ENCODE data around the gene POLR2L.

The POLR2L gene

DNA sequence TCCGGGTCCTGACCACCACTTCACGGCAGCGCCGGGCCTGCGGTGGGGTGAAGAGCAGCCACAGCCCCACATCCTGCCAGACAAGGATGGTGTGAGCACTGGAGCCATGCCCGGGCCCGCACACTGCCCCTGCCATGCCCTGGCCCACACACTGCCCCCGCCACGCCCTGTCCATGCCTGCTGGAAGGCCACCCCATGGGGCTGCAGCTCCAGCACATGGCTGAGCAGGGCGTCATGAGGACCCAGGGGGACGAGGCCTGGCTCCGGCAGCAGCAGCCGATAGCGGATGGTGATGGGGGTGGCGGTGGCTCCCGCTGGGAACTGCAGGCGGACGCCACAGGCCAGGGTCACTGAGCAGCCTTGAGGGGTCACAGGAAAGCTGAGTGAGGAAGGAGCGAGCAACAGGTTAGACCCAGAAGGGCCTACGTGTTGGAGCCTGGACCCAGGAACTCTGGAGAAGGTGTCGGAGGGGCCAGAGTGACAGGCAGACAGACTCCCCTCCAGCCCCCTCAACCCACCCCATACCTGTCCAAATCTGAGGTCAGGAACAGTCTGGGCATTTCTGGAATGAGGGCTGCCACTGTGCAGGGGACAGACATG lies 40.2 kb downstream of the POLR2L start:
- H3K36me3 ChIP-seq (ENCODE audit: insufficient read depth, low read length), result peaks cover 8% of the 10 kb centered on the region
- no peaks in the 10 kb centered on the region for H3K9me3 ChIP-seq (ENCODE audit: insufficient read depth, low read depth, low read length)
- no peaks in the 10 kb centered on the region for H3K27me3 ChIP-seq (ENCODE audit: insufficient read depth, low read length)
- H3K9ac ChIP-seq (ENCODE audit: low read depth, low read length), result no peak overlapping the region
- no peak overlapping the region for H3K27ac ChIP-seq (ENCODE audit: low read depth, low read length)
- 95% methylated on average over 21 of the region's 21 CpGs for WGBS
- no peak overlapping the region for H3K4me3 ChIP-seq (ENCODE audit: low read length)
- no peaks in the 10 kb centered on the region for H3K4me1 ChIP-seq (ENCODE audit: insufficient read depth, low read length)

GRCh38 chr11:801097-801780 lies 41.1 kb downstream of the POLR2L start:
- WGBS, result 94% methylated on average over 20 of the region's 20 CpGs
- Histone ChIP-seq H3K4me1 (ENCODE audit: insufficient read depth, low read length) (0 out of 2 replicates have a peak, but pooled peaks cover 5% of the 10 kb centered on the region), H3K4me3 (ENCODE audit: low read length) (no peak overlapping the region)

GRCh38 chr11:800473-800872 lies 41.9 kb downstream of the POLR2L start:
- H3K4me1 ChIP-seq (ENCODE audit: insufficient read depth, low read length), result 0 out of 2 replicates have a peak, but pooled peaks cover 5% of the 10 kb centered on the region
- no peaks in the 10 kb centered on the region for H3K9me3 ChIP-seq (ENCODE audit: insufficient read depth, low read depth, low read length)
- H3K27me3 ChIP-seq (ENCODE audit: insufficient read depth, low read length), result no peaks in the 10 kb centered on the region
- WGBS, result 95% methylated on average over 30 of the region's 30 CpGs
- no peak overlapping the region for H3K27ac ChIP-seq (ENCODE audit: low read depth, low read length)
- H3K36me3 ChIP-seq (ENCODE audit: insufficient read depth, low read length), result peaks cover 8% of the 10 kb centered on the region
- H3K4me3 ChIP-seq (ENCODE audit: low read length), result no peak overlapping the region
- no peak overlapping the region for H3K9ac ChIP-seq (ENCODE audit: low read depth, low read length)

More at GRCh38 chr11:801097-801780, 41.1 kb downstream of the POLR2L start:
- Histone ChIP-seq H3K9me3 (ENCODE audit: insufficient read depth, low read depth, low read length) (no peaks in the 10 kb centered on the region), H3K27ac (ENCODE audit: low read depth, low read length) (no peak overlapping the region), H3K27me3 (ENCODE audit: insufficient read depth, low read length) (no peaks in the 10 kb centered on the region), H3K36me3 (ENCODE audit: insufficient read depth, low read length) (peaks cover 8% of the 10 kb centered on the region), H3K9ac (ENCODE audit: low read depth, low read length) (no peak overlapping the region)

- no peak overlapping the region for H3K9ac ChIP-seq (ENCODE audit: low read depth, low read length)
- H3K4me1 ChIP-seq (ENCODE audit: insufficient read depth, low read length), result 0 out of 2 replicates have a peak, but pooled peaks cover 5% of the 10 kb centered on the region
- H3K9me3 ChIP-seq (ENCODE audit: insufficient read depth, low read depth, low read length), result no peaks in the 10 kb centered on the region
- H3K4me3 ChIP-seq (ENCODE audit: low read length), result no peak overlapping the region
- no peak overlapping the region for H3K27ac ChIP-seq (ENCODE audit: low read depth, low read length)
- no peaks in the 10 kb centered on the region for H3K27me3 ChIP-seq (ENCODE audit: insufficient read depth, low read length)
- 95% methylated on average over 32 of the region's 32 CpGs for WGBS
- H3K36me3 ChIP-seq (ENCODE audit: insufficient read depth, low read length), result peaks cover 8% of the 10 kb centered on the region
These were observed 42.5 kb downstream of the POLR2L start for GRCh38 chr11:799641-800316.

GRCh38 chr11:798093-798713 lies 44.1 kb downstream of the POLR2L start, which contains the start of gene SLC25A22:
TSS of gene SLC25A22 (minus strand) at chr11:798281. CDS start at chr11:795006, 3,275 bp downstream.
- peak within 1 kb of the TSS; percentile 87 for H3K27ac ChIP-seq (ENCODE audit: low read depth, low read length)
- H3K9ac ChIP-seq (ENCODE audit: low read depth, low read length), result peak within 1 kb of the TSS; percentile 87
- H3K4me1 ChIP-seq (ENCODE audit: insufficient read depth, low read length), result 0 out of 2 replicates have a peak, but pooled peaks cover 5% of the 10 kb centered on the region
- WGBS, result 10% methylated on average over 69 of the region's 69 CpGs
- no peaks in the 10 kb centered on the region for H3K27me3 ChIP-seq (ENCODE audit: insufficient read depth, low read length)
- H3K9me3 ChIP-seq (ENCODE audit: insufficient read depth, low read depth, low read length), result no peaks in the 10 kb centered on the region
- peaks cover 22% of the 10 kb centered on the region for H3K36me3 ChIP-seq (ENCODE audit: insufficient read depth, low read length)
- H3K4me3 ChIP-seq (ENCODE audit: low read length), result peak within 1 kb of the TSS; percentile 84

- 0 out of 2 replicates have a peak, but pooled peaks cover 5% of the 10 kb centered on the region for H3K4me1 ChIP-seq (ENCODE audit: insufficient read depth, low read length)
- peaks cover 23% of the 10 kb centered on the region for H3K36me3 ChIP-seq (ENCODE audit: insufficient read depth, low read length)
These were observed 44.8 kb downstream of the POLR2L start for GRCh38 chr11:797296-798092.

DNA sequence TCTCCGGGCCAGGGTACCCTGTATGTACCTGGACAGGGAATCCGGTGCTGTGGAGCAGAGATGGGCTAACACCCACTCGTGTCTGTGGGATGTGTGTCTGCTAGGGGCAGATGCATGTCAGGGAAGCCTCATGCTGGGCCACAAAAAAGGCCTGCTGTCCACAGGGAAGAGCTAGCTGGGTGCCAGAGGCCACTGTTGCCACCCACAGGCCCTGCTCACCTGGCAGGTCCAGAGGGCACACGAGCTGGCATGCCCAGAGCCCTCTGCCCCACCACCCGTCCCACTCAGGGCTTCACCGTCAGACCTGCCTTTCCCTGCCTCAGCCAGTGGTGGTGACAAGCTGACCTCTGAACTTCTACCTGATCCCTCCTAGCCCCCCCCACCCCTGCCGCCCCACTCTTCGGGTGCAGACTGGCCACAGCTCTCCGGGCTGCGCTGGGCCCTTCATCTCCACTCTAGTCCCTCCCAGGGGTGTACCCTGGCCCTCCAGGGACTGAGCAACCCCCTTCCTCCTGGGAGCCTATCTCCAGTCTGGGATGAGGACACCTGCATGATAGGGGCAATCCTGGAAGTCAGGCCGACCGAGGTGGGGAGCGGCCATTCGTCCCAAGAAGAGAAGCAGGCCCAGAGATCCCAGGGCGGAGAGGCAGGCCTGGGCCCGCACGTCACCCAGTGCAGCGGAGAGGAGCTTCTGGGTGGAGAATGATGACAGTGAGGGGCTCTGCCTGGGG lies 45.6 kb downstream of the POLR2L start:
- Histone ChIP-seq H3K9me3 (ENCODE audit: insufficient read depth, low read depth, low read length) (no peaks in the 10 kb centered on the region), H3K36me3 (ENCODE audit: insufficient read depth, low read length) (peaks cover 27% of the 10 kb centered on the region; the same call in 1 of the 2 replicates), H3K27me3 (ENCODE audit: insufficient read depth, low read length) (no peaks in the 10 kb centered on the region), H3K4me3 (ENCODE audit: low read length) (peak overlapping the region; percentile 84), H3K9ac (ENCODE audit: low read depth, low read length) (no peak overlapping the region), H3K4me1 (ENCODE audit: insufficient read depth, low read length) (0 out of 2 replicates have a peak, but pooled peaks cover 5% of the 10 kb centered on the region), H3K27ac (ENCODE audit: low read depth, low read length) (peak overlapping the region; percentile 87; the same call in 1 of the 2 replicates)
- WGBS, result 39% methylated on average over 18 of the region's 18 CpGs

More at GRCh38 chr11:797296-798092, 44.8 kb downstream of the POLR2L start:
- peak overlapping the region; percentile 87 for H3K27ac ChIP-seq (ENCODE audit: low read depth, low read length)
- peak overlapping the region; percentile 87 for H3K9ac ChIP-seq (ENCODE audit: low read depth, low read length)
- under 1% methylated on average over 57 of the region's 57 CpGs for WGBS
- no peaks in the 10 kb centered on the region for H3K9me3 ChIP-seq (ENCODE audit: insufficient read depth, low read depth, low read length)
- no peaks in the 10 kb centered on the region for H3K27me3 ChIP-seq (ENCODE audit: insufficient read depth, low read length)
- peak overlapping the region; percentile 84 for H3K4me3 ChIP-seq (ENCODE audit: low read length)

DNA sequence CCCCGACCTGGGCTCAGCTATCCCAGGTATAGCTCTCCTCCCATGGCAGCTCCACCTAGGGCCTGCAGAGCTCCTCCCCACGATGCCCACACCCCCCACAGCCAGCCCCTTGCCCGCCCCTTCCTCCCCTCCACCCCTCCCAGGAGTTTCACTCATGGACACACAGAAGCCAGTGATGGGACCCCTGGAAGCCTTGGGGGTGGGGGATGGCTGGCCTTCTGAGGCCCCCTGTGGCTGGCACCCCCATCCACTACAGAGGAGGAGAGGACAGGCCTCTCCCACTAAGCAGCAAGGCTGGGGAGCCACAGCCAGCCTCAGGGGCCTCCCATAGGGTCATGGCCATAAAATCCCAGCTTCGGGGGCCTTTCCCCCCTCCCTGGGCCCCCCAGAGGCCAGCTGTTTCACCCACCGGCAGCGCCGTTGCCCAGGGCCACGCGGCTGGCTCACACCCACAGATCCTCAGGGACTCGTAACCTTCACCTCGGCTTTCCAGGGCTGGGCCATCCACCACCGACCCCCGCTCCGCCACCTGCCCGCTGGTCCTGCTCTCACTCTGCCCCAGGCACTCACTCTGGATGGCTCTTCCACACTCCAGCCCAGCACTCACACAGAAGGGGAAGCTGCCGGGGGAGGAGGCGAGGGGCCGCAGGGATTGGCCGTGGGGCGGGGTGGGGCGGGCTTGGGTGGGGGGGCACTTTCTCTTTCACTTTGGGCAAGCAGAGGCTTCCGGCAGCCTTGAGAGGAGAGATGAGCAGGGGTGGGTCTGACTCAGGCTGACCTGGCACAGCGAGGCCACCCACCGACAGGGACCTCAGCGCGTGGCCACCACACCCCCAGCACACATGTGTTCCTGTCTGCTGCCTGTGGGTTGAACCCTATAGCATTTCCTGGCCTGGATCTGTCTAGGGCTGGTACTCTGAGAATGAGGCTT lies 46.4 kb downstream of the POLR2L start:
- H3K4me3 ChIP-seq (ENCODE audit: low read length), result no peak overlapping the region
- 0 out of 2 replicates have a peak, but pooled peaks cover 5% of the 10 kb centered on the region for H3K4me1 ChIP-seq (ENCODE audit: insufficient read depth, low read length)
- WGBS, result 43% methylated on average over 22 of the region's 26 CpGs
- H3K9ac ChIP-seq (ENCODE audit: low read depth, low read length), result no peak overlapping the region
- H3K27me3 ChIP-seq (ENCODE audit: insufficient read depth, low read length), result no peaks in the 10 kb centered on the region
- H3K9me3 ChIP-seq (ENCODE audit: insufficient read depth, low read depth, low read length), result no peaks in the 10 kb centered on the region
- peaks cover 32% of the 10 kb centered on the region; the same call in 1 of the 2 replicates for H3K36me3 ChIP-seq (ENCODE audit: insufficient read depth, low read length)
- no peak overlapping the region for H3K27ac ChIP-seq (ENCODE audit: low read depth, low read length)

Measured in HUES64 (cell line).